Measurements from ENCODE around the gene CAMK1G.
A peak's percentile ranks its signal among the peaks of the same experiment; 100 is the strongest.

CAMK1G gene

DNA sequence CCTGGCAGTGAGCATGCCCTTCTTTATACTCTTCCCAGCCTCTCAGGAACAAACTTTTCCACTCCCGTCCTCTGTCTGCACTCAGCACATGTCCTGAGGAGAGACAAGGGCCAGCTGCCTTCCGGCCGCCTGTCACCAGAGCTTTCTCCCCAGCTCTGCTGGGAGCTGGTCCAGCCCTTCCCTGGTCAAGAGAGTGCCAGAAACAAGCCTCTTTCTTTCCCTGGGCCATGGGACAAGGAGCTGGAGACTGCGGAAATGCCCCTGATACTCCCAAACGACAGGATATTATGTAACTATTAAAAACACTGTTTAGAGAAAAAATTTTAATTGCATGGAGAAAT, 58.3 kb downstream of the CAMK1G start:
- Histone ChIP-seq H3K27me3 (no peaks in the 10 kb centered on the region; the same call in 1 of the 2 replicates), H3K4me1 (no peaks in the 10 kb centered on the region), H3K9me3 (no peaks in the 10 kb centered on the region), H3K4me3 (ENCODE audit: low read depth, low read length) (no peak overlapping the region), H3K36me3 (no peaks in the 10 kb centered on the region)
- TF ChIP-seq, protein P1, sequence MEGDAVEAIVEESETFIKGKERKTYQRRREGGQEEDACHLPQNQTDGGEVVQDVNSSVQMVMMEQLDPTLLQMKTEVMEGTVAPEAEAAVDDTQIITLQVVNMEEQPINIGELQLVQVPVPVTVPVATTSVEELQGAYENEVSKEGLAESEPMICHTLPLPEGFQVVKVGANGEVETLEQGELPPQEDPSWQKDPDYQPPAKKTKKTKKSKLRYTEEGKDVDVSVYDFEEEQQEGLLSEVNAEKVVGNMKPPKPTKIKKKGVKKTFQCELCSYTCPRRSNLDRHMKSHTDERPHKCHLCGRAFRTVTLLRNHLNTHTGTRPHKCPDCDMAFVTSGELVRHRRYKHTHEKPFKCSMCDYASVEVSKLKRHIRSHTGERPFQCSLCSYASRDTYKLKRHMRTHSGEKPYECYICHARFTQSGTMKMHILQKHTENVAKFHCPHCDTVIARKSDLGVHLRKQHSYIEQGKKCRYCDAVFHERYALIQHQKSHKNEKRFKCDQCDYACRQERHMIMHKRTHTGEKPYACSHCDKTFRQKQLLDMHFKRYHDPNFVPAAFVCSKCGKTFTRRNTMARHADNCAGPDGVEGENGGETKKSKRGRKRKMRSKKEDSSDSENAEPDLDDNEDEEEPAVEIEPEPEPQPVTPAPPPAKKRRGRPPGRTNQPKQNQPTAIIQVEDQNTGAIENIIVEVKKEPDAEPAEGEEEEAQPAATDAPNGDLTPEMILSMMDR (IDR thresholded peaks at IDR 0.05; ENCODE audit: low read depth, low read length): no peak
- DNase-seq: no peak

DNA sequence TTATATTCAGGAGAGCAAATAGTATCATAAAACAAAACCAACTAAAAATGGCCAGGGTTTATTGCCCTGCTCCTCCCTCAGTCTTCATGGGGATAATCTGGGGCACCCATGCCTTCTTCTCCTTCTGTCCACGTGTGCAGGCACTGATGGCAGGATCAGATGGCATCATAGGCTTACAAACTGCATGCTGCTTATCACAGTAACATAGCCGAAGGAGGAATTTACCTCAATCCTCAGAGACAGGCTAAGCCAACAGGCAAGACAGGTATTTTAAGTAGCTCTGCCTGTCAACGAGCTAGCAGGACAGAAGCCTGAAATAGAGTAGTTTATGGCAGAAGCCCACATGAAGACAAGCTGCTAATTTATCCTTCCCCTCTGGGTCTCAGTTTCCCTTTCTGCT, 59.3 kb downstream of the CAMK1G start:
- no peak for DNase-seq
- Histone ChIP-seq H3K4me3 (ENCODE audit: low read depth, low read length) (no peak overlapping the region), H3K4me1 (no peaks in the 10 kb centered on the region), H3K36me3 (no peaks in the 10 kb centered on the region), H3K27me3 (no peaks in the 10 kb centered on the region; the same call in 1 of the 2 replicates), H3K9me3 (no peaks in the 10 kb centered on the region)
- TF ChIP-seq, protein P1 (IDR thresholded peaks at IDR 0.05; ENCODE audit: low read depth, low read length): no peak

DNA sequence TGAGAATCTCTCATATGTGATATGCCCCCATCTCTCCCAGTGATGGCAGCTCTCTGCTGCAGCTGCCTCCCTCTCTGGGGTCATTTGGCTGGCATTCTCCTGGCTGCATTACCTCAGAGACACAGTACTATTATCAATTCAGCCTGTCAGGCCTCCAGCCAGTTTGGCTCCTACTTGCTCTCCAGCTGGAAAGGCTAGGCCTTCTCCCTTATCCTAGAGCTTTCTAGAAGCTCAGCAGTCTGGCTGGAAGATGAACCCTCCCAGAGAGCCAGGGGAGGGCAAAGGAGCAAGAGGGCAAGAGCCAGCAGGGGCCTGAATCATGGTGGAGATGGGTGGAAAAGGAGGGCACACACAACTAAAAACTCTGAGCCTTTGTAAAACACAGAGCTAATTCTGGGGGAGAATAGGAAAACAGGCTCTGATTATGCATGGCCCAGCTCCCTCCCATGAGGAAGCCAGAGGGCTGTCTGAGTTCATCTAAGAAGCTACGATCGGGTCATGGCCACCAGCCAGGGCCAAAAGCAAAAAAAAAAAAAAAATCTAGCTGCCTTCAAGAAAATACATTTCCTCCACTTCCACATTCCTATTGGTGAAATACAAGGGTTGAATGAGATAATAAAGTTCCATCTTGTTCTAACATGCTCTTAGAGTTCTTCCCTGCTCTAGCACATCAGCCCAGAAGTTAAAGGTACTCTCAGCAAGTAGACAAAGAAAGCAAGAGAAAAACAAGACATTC, 59.9 kb downstream of the CAMK1G start:
- H3K4me3 ChIP-seq (ENCODE audit: low read depth, low read length): no peak overlapping the region
- no peak for DNase-seq
- no peaks in the 10 kb centered on the region for H3K27me3 ChIP-seq
- no peaks in the 10 kb centered on the region for H3K4me1 ChIP-seq
- TF ChIP-seq, protein P1 (IDR thresholded peaks at IDR 0.05; ENCODE audit: low read depth, low read length): no peak
- no peaks in the 10 kb centered on the region for H3K9me3 ChIP-seq
- H3K36me3 ChIP-seq: no peaks in the 10 kb centered on the region

DNA sequence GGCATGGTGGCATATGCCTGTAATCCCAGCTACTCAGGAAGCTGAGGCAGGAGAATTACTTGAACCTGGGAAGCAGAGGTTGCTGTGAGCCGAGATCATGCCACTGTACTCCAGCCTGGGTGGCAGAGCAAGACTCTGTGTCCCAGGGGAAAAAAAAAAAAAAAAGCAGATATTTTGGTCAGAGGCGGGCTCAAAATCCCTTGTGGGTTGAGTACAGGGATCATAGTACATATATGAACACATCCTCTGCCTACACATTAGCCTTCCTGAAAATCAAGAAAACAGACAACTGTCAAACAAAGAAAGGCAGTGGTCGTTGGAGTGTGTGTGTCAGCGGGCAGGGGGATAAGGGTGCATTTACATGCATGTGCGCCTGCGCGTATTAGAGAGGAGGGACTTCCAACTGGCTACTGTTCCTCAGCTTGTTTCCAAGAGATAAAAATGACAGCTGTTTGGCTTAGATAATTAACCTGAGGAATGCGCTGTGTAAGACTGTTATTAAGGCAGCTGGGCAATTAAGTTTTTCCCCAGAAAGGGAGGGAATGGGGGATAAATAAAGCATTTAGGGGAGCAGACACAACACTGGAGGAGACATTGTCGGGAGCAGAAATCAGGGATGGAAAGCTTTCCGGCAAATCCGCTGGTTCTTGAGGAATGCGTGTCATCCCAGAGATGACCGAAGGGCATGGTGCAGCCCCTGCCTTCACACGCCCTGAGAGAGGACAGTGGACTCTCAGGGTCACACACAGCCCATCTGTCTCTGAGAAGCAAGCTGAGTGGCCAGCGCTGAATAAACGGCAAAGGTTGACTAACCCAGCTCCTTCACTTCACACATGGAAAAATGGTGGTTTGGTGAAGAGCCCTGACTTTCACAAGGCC, 62.3 kb downstream of the CAMK1G start:
- TF ChIP-seq, protein P1 (IDR thresholded peaks at IDR 0.05; ENCODE audit: low read depth, low read length): no peak
- Histone ChIP-seq H3K9me3 (no peaks in the 10 kb centered on the region), H3K27me3 (no peaks in the 10 kb centered on the region), H3K4me1 (no peaks in the 10 kb centered on the region; the same call in 1 of the 2 replicates), H3K4me3 (ENCODE audit: low read depth, low read length) (no peak overlapping the region), H3K36me3 (no peaks in the 10 kb centered on the region)
- DNase-seq: no peak

DNA sequence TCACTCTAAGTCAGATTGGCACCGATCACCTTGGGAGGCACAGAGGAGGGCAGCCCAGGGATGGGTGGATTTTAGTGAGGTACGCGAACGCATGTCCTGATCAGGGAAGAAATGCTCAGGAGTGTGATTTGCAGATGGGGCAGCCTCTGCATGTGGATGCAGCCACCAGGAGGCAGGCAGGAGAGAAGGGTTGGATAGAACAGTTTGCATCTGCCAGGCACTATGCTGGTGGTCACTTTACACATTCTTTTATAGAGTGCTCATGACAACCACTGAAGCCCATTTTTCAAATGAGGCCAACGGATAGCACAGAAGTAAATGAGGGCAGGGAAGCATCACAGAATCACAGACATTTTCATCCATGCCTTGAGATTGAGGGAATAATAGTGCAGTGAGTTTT, 63.0 kb downstream of the CAMK1G start:
- H3K36me3 ChIP-seq: no peaks in the 10 kb centered on the region
- no peaks in the 10 kb centered on the region for H3K27me3 ChIP-seq
- no peaks in the 10 kb centered on the region; the same call in none of the 2 replicates for H3K4me1 ChIP-seq
- TF ChIP-seq, protein P1 (IDR thresholded peaks at IDR 0.05; ENCODE audit: low read depth, low read length): peak; percentile 22; the same call in 1 of the 2 replicates
- H3K4me3 ChIP-seq (ENCODE audit: low read depth, low read length): no peak overlapping the region
- no peaks in the 10 kb centered on the region for H3K9me3 ChIP-seq
- no peak for DNase-seq

DNA sequence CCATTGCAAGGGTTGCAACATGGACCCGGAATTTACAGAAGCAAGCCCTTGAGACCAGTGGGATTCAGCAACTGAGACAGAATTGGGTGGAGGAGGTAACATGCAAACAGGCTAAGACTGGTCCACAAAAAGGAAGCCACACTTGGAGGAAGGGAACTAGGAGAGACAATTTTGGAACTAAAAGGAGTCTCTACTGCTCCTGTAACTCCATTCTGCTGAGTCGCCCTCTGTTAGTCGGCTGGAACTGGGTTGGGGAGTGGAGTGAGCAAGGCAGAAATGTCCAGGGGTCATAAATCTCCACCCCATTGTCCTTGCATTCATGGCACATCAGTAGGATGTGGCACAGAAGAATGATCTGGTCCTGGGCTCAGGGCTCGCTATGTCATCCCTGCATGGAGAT, 63.6 kb downstream of the CAMK1G start:
- DNase-seq: no peak
- TF ChIP-seq, protein P1 (IDR thresholded peaks at IDR 0.05; ENCODE audit: low read depth, low read length): no peak
- Histone ChIP-seq H3K27me3 (no peaks in the 10 kb centered on the region), H3K36me3 (no peaks in the 10 kb centered on the region), H3K4me1 (no peaks in the 10 kb centered on the region; the same call in none of the 2 replicates), H3K4me3 (ENCODE audit: low read depth, low read length) (no peak overlapping the region), H3K9me3 (no peaks in the 10 kb centered on the region)

Measured in BE2C (cell line).